Bronchial epithelial cell (primary cell): Measurements from ENCODE around the gene PLCG1. TPM values are rescaled to one million over a fixed set of nuclear protein-coding genes. Genes with fewer than 3 reads are reported as not detected.
"Not testable (repeated sequence)": the region's sequence is repeated elsewhere in the genome, so short reads cannot be mapped to it uniquely, and the experiment has no call there.

Source experiments
- DNase-seq: peaks from one replicate; pipeline ENCODE4 v3.0.0-alpha.2; 2010; ENCODE audit warnings: low read depth
- FAIRE-seq: peaks from 2 replicates; lab custom pipeline; 2011; peaks lifted over from hg19 to GRCh38; lab: Jason Lieb, UNC
- H3K27me3 ChIP-seq: 2 replicates; pipeline ENCODE4 v1.5.1; 2011; ENCODE audit warnings: low read length; ENCODE audit not compliant: control insufficient read depth, insufficient read depth
- H3K36me3 ChIP-seq: 2 replicates; pipeline ENCODE4 v1.5.1; 2011; ENCODE audit warnings: low read length; ENCODE audit not compliant: control insufficient read depth, insufficient read depth
- H3K4me3 ChIP-seq: 2 replicates; pipeline ENCODE4 v1.5.1; 2011; ENCODE audit warnings: mild to moderate bottlenecking, low read depth, low read length, control low read depth
- total RNA-seq: library from RNA; depleted of rRNA; stranded (reverse); fragments of >200 nt; gene quantifications from 2 replicates; pipeline ENCODE4 v1.2.1, GENCODE V29; 2014
- TF ChIP-seq, protein P1 (sequence below): IDR thresholded peaks from 2 replicates; pipeline ENCODE4 v1.5.1; 2011; ENCODE audit warnings: mild to moderate bottlenecking, moderate library complexity, low read length, control low read depth, inconsistent platforms; ENCODE audit not compliant: insufficient read depth, severe bottlenecking

Gene PLCG1
- total RNA-seq, 1 donor from 2014 or later, result 20.8 TPM

DNA sequence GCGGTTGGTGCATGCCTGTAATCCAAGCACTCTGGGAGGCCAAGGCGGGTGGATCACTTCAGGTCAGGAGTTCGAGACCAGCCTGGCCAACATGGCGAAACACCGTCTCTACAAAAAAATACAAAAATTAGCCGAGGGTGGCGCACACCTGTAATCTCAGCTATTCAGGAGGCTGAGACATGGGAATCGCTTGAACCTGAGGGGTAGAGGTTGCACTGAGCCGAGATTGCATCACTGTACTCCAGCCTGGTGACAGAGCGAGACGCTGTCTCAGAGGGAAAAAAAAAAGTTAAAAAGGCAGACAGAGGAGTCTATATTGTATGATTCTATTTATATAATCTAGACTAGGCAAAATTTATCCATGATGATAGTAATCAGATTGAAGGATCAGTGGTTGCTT is 27.3 kb upstream of the PLCG1 start:
- TF ChIP-seq, protein P1, sequence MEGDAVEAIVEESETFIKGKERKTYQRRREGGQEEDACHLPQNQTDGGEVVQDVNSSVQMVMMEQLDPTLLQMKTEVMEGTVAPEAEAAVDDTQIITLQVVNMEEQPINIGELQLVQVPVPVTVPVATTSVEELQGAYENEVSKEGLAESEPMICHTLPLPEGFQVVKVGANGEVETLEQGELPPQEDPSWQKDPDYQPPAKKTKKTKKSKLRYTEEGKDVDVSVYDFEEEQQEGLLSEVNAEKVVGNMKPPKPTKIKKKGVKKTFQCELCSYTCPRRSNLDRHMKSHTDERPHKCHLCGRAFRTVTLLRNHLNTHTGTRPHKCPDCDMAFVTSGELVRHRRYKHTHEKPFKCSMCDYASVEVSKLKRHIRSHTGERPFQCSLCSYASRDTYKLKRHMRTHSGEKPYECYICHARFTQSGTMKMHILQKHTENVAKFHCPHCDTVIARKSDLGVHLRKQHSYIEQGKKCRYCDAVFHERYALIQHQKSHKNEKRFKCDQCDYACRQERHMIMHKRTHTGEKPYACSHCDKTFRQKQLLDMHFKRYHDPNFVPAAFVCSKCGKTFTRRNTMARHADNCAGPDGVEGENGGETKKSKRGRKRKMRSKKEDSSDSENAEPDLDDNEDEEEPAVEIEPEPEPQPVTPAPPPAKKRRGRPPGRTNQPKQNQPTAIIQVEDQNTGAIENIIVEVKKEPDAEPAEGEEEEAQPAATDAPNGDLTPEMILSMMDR, result no peak
- Histone ChIP-seq H3K27me3 (no peaks in the 10 kb centered on the region), H3K36me3 (peaks cover 21% of the 10 kb centered on the region), H3K4me3 (no peak overlapping the region)
- FAIRE-seq (no peak), DNase-seq (no peak)

DNA sequence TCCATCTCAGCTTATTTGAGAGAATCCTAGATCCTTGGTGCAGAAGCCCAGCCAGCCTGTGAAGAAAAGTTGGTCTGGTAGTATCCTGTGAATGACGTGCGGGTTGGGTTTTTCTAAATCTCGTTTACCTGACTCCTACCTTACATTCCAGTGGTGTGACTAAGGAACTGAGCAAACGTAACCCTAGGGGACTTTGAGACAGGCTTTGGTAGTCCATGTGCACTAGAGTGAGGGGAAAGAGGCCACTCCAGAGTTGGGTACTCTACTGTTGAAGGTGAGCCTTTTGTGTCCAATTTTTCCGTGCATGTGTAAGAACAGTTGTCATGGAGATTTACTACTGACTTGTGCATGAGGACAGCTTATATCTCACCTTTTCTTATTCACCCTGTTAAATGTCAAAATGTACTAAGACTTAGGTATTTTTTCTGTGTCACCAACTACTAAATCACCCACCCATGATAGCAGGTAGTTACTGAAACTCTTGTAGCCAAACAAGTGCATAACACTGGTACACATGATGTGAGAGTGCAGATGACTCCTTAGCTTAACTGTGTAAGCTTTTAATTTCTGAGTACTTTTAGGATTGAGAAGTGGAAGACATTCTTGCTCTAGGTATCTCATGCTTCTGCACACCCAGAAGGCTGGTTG is 26.3 kb upstream of the PLCG1 start:
- TF ChIP-seq, protein P1, result no peak
- H3K36me3 ChIP-seq, result peaks cover 28% of the 10 kb centered on the region
- peak; percentile 84 for DNase-seq
- FAIRE-seq, result no peak
- H3K27me3 ChIP-seq, result no peaks in the 10 kb centered on the region
- H3K4me3 ChIP-seq, result no peak overlapping the region

DNA sequence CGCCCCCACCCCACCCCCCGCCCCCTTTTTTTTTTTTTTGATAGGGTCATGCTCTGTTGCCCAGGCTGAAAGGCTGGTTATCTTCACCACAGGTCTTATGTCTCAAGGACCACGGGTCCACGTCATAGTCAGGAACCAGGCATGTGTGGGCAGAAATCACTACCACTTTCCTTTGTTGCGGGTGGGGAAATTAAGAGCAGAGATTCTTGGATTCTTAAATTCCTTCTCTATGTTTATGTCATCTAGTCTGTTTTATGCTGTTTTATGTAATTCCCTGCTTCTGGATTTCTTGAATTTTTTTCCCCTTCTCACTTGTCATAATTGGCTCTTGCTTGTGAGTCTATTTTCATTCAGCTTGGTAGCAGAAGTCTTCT is 25.8 kb upstream of the PLCG1 start:
- FAIRE-seq, result no peak

DNA sequence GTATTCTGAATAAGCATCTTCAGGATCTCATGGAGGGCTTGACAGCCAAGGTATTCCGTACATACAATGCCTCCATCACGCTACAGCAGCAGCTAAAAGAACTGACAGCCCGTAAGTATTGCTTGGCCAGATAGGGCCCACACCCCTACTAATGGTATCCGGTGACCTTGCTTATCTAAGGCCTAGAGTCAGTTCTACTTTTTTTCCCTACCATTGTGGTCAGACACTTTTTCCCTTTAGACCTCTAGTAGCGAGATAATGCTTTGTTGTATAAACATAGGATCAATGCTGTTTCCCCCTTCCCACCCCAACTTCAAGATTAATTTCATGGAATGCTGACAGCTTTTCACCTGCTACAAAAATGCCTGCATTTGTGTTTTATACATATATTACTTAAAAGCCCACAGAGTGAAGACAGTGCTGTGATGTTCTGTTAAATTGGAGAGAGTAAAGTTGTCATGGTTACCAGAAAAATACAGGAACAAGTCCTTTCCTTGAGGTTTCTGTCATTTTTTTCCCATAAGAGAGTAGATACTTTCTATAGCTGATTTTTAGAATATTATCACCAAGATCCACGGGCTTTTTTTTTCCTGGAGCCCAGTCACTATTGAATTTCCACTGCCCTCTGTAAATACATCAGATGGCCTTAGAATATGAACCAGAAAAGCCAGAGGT is 20.9 kb upstream of the PLCG1 start:
- FAIRE-seq, result no peak
- no peak overlapping the region for H3K4me3 ChIP-seq
- peaks cover 45% of the 10 kb centered on the region for H3K36me3 ChIP-seq
- no peak for DNase-seq
- H3K27me3 ChIP-seq, result no peaks in the 10 kb centered on the region
- TF ChIP-seq, protein P1, result no peak

More for the DNA sequence above, 25.8 kb upstream of the PLCG1 start:
- TF ChIP-seq, protein P1, result no peak
- Histone ChIP-seq H3K4me3 (no peak overlapping the region), H3K36me3 (peaks cover 32% of the 10 kb centered on the region), H3K27me3 (no peaks in the 10 kb centered on the region)
- no peak for DNase-seq

DNA sequence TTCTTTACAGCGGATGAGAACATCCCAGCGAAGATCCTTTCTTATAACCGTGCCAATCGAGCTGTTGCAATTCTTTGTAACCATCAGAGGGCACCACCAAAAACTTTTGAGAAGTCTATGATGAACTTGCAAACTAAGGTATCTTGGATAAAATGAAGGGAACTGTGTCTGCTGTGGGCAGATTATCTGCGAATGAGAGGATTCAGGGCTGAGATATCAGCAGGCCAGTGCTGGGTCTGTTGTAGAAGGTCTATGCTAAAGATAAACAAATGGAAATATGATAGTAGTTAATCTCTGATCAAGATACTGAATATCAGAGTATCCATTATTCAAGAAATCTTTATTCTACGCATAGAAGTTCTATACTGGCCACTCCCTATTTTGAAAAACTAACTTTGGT is 19.2 kb upstream of the PLCG1 start:
- not testable (repeated sequence) for H3K4me3 ChIP-seq, H3K27me3 ChIP-seq, DNase-seq
- H3K36me3 ChIP-seq, result peaks cover 47% of the 10 kb centered on the region
- peak; percentile 7 for FAIRE-seq

DNA sequence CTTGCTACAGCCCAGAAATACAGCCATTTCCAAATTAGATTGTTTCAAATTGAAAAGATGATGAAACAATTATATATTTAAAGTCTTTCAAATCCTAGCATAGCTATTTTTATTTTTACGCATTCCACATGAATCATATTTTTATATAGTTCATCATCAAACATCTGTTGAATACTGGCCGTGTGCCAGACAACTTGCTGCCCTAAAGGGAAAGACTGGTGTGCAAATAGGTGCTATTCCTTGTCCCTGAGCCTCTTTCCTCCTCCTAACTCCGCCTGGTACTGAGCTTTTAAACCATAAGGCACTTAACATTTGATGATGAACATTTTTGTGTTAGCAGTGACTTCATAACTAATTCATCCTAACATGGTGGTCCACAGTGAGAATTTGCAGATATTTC is 18.7 kb upstream of the PLCG1 start:
- TF ChIP-seq, protein P1, result no peak
- H3K27me3 ChIP-seq, result no peaks in the 10 kb centered on the region
- no peak for FAIRE-seq
- peaks cover 45% of the 10 kb centered on the region for H3K36me3 ChIP-seq
- DNase-seq, result no peak
- H3K4me3 ChIP-seq, result no peak overlapping the region
